HL-60 (cell line): ENCODE data around the gene MATR3.

Experiments
- DNase-seq, 2 experiments: peaks; one replicate each; pipeline ENCODE4 v3.0.0-alpha.2; 2010 to 2020; ENCODE audit warnings: low read depth in 1 of 2, low spot score in 1 of 2
- H3K27ac ChIP-seq: fragments of 250-450 bp; sonication (Bioruptor Pico); replicated peaks from 2 replicates; pipeline ENCODE4 v1.5.1; 2020; ENCODE audit warnings: mild to moderate bottlenecking, moderate library complexity
- H3K27me3 ChIP-seq: fragments of 250-450 bp; sonication (Bioruptor Pico); 2 replicates; pipeline ENCODE4 v1.5.1; 2021; ENCODE audit warnings: mild to moderate bottlenecking, moderate library complexity; ENCODE audit not compliant: insufficient read depth, poor library complexity, severe bottlenecking
- H3K4me3 ChIP-seq: replicated peaks from 2 replicates; pipeline ENCODE4 v1.5.1; 2011; ENCODE audit warnings: mild to moderate bottlenecking, control low read depth, low read length; ENCODE audit not compliant: insufficient read depth
- CTCF ChIP-seq: IDR thresholded peaks from one replicate; pipeline ENCODE4 v1.5.1; 2011; ENCODE audit warnings: low read length, control low read depth, inconsistent platforms; ENCODE audit not compliant: insufficient read depth
- GABPA ChIP-seq: IDR thresholded peaks from 2 replicates; pipeline ENCODE4 v1.6.1; 2012; ENCODE audit warnings: low read depth
- POLR2AphosphoS5 ChIP-seq: IDR thresholded peaks from 2 replicates; pipeline ENCODE4 v1.6.1; 2012; ENCODE audit warnings: low read depth
- REST ChIP-seq: IDR thresholded peaks from 2 replicates; pipeline ENCODE4 v1.6.1; 2012; ENCODE audit warnings: low read depth; ENCODE audit not compliant: insufficient replicate concordance
- SPI1 ChIP-seq: IDR thresholded peaks from 2 replicates; pipeline ENCODE4 v1.6.1; 2012; ENCODE audit warnings: low read depth, mild to moderate bottlenecking, borderline replicate concordance

The MATR3 gene

GRCh38 chr5:139262742-139263445 lies 30.6 kb upstream of the MATR3 start:
- H3K27me3 ChIP-seq: no peaks in the 10 kb centered on the region
- H3K27ac ChIP-seq: no peak overlapping the region
- H3K4me3 ChIP-seq: no peak overlapping the region
- TF ChIP-seq POLR2AphosphoS5 (no peak), CTCF (peak; percentile 38)
- peak in 1 of 2 experiments; percentile 65 for DNase-seq

GRCh38 chr5:139263536-139263935 lies 30.0 kb upstream of the MATR3 start:
- TF ChIP-seq REST (no peak), SPI1 (no peak), CTCF (no peak), GABPA (no peak), POLR2AphosphoS5 (no peak)
- DNase-seq: no peak
- Histone ChIP-seq H3K4me3 (no peak overlapping the region), H3K27ac (no peak overlapping the region), H3K27me3 (no peaks in the 10 kb centered on the region)

DNA sequence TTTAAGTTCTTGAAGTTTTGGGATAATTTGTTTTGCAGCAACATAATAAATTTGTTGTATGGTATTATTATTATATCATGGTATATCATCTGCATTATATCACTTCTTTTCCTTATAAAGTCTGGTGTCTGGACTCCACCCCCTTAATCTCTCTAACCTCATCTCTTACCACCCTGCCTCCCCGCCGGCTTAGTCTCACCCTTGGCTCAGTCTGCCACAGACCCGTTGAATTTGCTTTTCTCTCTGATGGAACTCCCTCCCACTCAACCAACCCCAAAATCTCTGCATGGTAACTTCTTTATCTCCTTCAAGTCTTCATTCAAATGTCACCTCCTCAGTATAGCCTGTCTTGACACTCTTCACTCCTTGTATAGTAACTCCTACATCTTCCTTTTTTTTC lies 29.6 kb upstream of the MATR3 start:
- Histone ChIP-seq H3K27ac (no peak overlapping the region), H3K27me3 (no peaks in the 10 kb centered on the region), H3K4me3 (no peak overlapping the region)
- no peak for DNase-seq
- no peak for TF ChIP-seq CTCF
- no peak for TF ChIP-seq SPI1
- no peak for TF ChIP-seq GABPA
- TF ChIP-seq POLR2AphosphoS5: no peak
- TF ChIP-seq REST: no peak

- DNase-seq: no peak
- Histone ChIP-seq H3K27me3 (no peaks in the 10 kb centered on the region), H3K27ac (no peak overlapping the region), H3K4me3 (no peak overlapping the region)
- TF ChIP-seq POLR2AphosphoS5 (no peak), REST (no peak), GABPA (no peak), CTCF (no peak), SPI1 (no peak)
Observed at GRCh38 chr5:139265001-139265400, 28.5 kb upstream of the MATR3 start.
